AG09309 (cell line): ENCODE measurements around the gene ARHGEF6.

Experiments used
- DNase-seq: peaks from one replicate; pipeline ENCODE4 v3.0.0-alpha.2; 2010; ENCODE audit warnings: low read depth
- H3K4me3 ChIP-seq: 2 replicates; pipeline ENCODE4 v1.5.1; 2011; ENCODE audit warnings: mild to moderate bottlenecking, low read depth, low read length, moderate library complexity; ENCODE audit not compliant: control insufficient read depth
- TF ChIP-seq, protein P1 (sequence below): IDR thresholded peaks from 2 replicates; pipeline ENCODE4 v1.5.1; 2011; ENCODE audit warnings: mild to moderate bottlenecking, low read depth, low read length, inconsistent platforms; ENCODE audit not compliant: insufficient read depth, control insufficient read depth; ENCODE audit errors: missing control alignments

Gene ARHGEF6

DNA sequence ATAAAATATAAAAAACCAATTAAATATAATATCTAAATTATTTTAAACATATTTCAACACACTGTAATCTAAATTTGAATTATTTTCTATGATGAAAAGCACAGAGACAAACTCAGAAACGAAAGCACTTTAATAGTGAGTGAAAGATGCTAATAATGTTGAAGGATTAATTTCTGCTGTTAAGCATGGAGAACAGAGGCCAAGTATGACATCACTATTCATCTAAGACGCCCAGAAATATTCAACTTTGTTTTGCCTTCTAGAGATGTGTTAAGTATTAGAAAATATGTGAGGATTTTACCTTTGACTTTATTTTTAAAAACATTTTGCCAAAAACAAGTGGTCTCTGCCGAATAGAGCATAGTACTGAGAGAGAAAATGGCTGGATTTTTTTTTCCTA lies 19.3 kb downstream of the ARHGEF6 start:
- no peak overlapping the region for H3K4me3 ChIP-seq
- TF ChIP-seq, protein P1, sequence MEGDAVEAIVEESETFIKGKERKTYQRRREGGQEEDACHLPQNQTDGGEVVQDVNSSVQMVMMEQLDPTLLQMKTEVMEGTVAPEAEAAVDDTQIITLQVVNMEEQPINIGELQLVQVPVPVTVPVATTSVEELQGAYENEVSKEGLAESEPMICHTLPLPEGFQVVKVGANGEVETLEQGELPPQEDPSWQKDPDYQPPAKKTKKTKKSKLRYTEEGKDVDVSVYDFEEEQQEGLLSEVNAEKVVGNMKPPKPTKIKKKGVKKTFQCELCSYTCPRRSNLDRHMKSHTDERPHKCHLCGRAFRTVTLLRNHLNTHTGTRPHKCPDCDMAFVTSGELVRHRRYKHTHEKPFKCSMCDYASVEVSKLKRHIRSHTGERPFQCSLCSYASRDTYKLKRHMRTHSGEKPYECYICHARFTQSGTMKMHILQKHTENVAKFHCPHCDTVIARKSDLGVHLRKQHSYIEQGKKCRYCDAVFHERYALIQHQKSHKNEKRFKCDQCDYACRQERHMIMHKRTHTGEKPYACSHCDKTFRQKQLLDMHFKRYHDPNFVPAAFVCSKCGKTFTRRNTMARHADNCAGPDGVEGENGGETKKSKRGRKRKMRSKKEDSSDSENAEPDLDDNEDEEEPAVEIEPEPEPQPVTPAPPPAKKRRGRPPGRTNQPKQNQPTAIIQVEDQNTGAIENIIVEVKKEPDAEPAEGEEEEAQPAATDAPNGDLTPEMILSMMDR, result no peak
- DNase-seq, result no peak

DNA sequence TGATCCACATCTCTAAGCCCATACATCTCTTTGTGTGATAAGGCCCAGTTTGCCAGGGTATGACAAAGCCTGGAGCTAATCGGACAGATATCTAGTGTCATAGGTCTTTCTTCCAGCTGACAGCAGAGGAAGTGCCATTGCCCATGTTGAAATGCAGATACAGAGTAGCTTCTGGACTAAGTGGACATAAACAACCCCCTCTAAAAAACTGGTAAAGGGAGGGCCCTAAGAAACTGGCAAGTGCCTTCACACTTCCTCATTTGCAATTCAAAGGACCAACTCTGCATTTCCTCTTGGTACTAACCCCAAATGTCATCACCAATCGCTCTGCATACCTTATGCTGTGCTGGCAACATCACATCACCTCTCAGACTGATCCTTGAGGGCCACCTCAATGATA lies 20.8 kb downstream of the ARHGEF6 start:
- TF ChIP-seq, protein P1, result no peak
- DNase-seq, result no peak
- H3K4me3 ChIP-seq, result no peak overlapping the region

DNA sequence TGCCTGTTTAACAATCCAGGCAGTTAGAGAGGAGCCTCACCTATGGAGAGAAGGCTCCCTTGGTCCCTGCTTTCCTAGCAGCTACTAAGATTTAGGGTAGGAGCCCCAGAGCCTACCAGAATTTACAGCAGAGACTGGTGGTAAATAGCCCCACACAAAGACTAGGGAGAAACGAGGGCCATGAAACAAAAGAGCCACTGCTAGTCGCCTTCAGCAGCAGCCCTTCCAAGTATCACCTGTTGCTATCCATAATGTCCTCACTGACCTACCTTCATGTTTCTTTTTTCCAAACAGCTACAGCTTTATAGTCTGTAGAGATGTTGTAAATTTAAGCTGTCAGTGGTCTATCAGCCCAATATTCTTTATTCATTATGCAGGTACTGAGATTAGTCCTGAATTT lies 25.3 kb downstream of the ARHGEF6 start:
- no peak for DNase-seq
- TF ChIP-seq, protein P1, result no peak
- no peak overlapping the region for H3K4me3 ChIP-seq

DNA sequence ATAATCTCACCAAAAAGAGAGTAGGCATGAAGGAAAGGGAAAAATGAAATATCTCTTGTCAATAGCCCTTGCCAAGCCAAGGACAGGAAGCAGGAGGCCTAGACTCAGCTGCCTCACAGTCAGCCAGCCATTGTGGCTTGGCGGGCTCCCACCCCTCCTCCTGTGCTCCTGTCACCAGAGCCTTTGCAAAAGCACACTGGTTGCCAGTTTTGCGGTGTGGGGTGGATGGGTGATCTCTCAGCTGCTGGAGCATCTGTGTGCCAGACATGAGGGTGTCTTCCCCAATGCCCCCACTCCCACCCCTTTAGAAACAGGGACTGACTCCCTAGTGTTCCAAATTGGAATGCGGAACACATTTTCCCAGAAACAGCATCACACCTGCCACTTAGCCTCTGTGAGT lies 26.1 kb downstream of the ARHGEF6 start:
- no peak overlapping the region for H3K4me3 ChIP-seq
- DNase-seq, result no peak

DNA sequence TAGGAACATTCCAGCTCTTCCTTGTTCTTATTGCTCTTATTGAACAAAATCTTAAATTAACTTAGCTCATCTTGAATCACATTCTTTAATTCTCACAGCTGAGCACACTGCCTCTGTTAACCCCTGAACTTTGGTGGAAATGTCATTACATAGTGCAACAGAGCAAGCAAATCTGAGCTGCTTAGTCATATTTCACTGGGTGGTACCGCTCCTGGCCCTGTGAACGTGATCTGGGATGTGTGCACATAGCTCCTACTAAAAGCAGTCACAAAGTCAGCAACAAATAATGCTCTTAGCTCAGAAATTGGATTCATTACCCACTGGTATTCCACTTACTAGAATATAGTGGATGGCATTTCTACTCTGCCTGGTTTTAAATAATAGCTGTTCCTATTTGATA lies 27.9 kb downstream of the ARHGEF6 start:
- H3K4me3 ChIP-seq, result no peak overlapping the region
- TF ChIP-seq, protein P1, result no peak
- no peak for DNase-seq

More for the DNA sequence above, 26.1 kb downstream of the ARHGEF6 start:
- TF ChIP-seq, protein P1, result no peak

DNA sequence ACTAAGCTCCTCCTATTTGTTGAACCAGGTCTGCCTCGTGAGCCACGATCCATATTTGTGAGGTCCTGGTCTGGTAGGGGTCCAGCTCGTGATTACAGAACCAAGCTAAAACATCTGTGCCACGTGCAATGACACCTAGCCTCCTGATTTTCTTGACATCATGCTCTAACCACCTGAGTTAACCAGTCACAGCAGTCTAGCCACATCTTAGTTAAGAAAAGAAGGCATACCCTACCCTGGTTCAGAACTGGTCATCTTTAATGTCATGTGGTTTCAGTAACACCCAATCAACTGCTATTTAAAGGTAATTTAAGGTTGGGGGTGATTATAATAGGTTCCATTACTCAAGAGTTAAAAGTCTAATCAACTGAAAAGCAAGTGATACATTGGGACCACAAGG lies 28.4 kb downstream of the ARHGEF6 start:
- DNase-seq, result no peak
- TF ChIP-seq, protein P1, result no peak
- H3K4me3 ChIP-seq, result no peak overlapping the region

DNA sequence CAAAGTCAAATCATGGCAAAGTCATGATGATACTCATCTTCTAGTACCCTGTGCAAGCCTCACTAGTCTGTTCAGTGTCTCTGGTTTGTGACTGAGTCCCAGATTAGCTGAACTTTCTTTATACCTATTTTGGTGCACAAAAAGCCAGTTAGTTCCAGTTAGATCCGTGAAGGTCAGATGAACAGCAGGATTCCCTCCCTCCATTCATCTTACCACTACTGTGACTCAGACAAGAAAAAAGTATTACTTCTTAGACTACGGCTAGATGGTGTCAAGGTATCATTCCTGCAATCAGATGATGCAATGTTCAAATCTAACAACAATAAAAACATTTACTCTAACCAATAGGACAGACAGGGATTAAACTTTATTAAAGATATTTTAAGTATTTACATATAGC lies 30.4 kb downstream of the ARHGEF6 start:
- DNase-seq, result no peak
- H3K4me3 ChIP-seq, result no peak overlapping the region
- TF ChIP-seq, protein P1, result no peak
